GM18868 (cell line): ENCODE measurements around the gene VWA5B2.
A peak's percentile ranks its signal among the peaks of the same experiment; 100 is the strongest.
"Not testable (repeated sequence)": the region's sequence is repeated elsewhere in the genome, so short reads cannot be mapped to it uniquely, and the experiment has no call there.

Experiments used
- ATAC-seq: cut with Tn5 transposase; IDR thresholded peaks from one replicate; pipeline ENCODE4 v1.9.1; 2021; ENCODE audit warnings: mild to moderate bottlenecking, moderate library complexity; ENCODE audit not compliant: unreplicated experiment

Gene VWA5B2

DNA sequence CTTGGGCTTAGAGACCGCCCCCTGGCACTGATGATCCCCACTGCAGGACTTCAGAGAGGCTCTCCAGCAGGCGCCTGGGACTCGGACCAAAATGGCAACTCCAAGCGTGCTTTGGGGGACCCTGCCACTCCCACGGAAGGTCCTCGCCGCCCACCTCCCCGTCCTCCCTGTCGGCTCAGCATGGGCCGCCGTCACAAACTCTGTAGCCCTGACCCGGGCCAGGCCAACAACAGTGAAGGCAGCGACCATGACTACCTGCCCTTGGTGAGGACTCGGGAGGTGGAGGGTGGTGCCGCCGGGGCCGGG is 11.7 kb downstream of the VWA5B2 start:
- no peak for ATAC-seq

- ATAC-seq = no peak
Observed at GRCh38 chr3:184241447-184242296, 12.3 kb downstream of the VWA5B2 start.

DNA sequence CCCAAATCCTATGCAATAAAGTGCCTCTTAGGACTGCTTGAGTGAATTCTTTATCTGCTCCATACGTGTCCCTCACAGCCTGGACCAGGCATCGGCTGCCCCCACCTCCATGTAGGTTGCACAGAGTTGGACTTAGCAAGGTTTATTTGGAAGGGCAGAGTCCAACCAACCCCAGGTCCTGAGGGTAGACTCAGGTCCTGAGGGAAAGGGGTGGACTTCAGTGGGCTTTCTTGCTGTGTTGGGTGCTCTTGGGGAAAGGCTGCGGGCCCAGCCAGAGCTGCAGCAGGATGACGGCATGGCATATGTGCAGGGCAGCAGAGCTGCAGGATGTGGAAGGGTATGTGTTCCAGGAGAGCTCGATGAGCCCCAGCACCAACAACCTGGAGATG is 12.9 kb downstream of the VWA5B2 start:
- no peak for ATAC-seq

GRCh38 chr3:184248454-184249411 is 19.3 kb downstream of the VWA5B2 start, which contains the start of gene ALG3:
Gene ALG3, minus strand, starts transcription at chr3:184248962. Its CDS starts 22 bp downstream, at chr3:184248940.
- no peak for ATAC-seq

DNA sequence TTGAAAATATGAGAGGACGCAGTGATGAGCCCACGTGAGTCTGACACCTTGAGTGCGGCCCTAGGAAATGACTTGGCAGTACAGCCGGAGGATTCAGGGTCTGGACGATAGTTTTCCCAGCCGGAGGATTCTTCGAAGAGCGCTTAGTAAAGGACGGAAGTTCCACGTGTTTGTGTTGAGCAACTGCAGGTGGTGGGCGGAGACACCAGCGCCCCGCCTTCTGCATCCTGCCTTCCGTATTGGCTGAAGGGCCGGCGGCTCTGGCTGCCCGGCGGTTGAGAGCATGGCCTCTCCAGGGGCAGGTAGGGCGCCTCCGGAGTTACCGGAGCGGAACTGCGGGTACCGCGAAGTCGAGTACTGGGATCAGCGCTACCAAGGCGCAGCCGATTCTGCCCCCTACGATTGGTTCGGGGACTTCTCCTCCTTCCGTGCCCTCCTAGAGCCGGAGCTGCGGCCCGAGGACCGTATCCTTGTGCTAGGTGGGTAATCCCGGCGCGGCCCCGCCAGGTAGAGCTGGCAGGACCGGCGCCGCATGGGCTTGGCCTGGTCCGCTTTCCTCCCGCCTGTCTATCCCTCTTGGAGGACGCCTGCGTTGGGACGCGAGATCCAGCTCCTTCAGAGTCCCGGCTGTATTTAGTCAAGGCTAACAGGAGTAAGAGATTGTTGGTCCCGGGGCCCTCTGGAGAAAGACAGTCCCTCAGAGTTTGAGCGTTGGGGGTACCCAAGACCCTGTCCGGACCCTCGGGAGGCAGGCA is 20.2 kb downstream of the VWA5B2 start, which contains the start of gene EEF1AKMT4:
Gene EEF1AKMT4 (plus strand): TSS at position 261 of the 755 bp plus-strand sequence. CDS start 23 bp downstream, at position 284.
- ATAC-seq = peak; percentile 89

DNA sequence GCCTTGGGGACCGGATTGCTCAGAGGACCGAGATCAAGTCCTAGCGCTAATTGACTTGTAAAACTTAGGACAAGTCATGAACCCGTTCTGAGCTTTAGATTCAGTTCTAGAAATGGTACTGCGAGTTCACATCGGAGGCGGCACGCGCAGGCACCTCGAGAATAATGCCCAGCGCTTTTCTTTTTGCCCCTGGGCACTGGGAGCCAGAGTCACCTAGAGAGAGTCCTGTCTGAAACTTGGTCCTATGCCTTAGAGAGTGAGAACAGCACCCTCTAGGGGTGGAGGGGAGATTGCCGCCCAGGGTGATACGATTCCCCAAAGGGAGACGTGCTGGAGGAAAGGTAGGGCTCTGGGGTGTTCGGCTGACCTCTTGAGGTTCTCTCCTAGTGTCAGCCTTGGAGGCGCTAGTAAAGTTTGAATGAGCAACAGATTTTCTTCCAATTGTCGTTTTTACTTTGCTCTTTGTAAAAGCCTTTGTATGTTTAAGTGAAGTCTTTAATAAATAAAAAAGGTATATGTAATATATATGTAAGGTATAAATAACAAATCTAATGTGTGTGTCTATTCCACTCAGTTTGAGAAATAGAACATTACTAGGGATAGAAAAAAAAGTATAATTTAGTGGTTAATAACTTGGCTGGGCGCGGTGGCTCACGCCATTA is 20.9 kb downstream of the VWA5B2 start:
- peak; percentile 76 for ATAC-seq

DNA sequence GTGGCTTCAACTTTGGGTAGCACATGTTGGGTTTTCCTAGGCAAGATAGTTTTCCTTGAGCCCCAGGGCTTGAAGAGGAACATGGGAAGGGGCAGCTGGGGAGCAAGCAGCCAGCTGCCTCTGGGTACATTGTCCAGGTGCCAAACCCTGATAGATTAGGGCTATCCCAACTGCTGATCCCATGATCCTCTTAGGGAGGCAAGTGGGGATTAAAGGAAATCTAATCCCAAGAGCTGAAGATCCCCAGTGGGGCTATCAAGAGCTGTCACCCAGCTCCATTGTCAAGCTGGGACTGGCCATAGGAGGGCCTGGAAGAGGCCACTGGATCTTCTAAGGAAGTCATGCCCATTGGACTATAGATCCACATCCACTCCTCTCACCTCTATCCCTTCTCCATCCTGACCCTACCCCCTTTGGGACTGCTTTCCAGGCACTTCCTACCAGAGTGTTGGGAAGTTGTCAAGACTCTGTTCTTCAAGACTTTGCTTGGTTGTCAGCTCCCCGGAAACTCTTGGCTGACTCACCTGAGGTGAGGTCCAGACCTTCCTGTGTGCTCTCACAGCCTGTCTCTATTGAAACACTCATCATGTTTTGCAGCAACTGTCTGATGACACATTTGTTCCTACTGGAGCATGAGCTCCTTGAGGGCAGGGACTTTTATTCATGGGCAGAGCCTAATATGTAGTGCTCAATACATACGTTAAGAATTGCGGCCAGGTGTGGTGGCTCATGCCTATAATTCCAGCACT is 26.1 kb downstream of the VWA5B2 start:
- no peak for ATAC-seq

DNA sequence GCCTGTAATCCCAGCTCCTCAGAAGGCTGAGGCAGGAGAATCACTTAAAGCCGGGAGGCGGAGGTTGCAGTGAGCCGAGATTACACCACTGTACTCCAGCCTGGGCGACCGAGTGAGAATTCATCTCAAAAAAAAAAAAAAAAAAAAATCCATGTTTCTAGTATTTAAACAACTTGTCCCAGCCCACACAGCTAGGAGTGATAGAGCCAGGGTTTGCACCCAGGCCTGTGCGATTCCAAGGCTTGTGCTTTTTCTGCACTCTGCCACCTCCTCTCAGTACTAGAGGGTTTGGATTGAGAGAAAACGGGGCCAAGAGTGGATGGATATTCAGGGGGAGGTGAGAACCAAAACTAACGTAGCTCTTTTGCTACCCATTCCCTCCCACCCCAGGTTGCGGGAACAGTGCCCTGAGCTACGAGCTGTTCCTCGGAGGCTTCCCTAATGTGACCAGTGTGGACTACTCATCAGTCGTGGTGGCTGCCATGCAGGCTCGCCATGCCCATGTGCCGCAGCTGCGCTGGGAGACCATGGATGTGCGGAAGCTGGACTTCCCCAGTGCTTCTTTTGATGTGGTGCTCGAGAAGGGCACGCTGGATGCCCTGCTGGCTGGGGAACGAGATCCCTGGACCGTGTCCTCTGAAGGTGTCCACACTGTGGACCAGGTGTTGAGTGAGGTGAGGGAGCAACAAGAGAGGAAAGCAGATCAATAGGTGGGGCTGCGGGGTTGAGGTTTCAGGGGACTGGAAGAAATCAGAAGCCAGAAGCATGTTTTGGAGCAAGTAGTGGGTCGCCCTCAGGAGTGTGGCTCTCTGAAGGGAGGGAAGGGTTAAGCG is 27.9 kb downstream of the VWA5B2 start:
- no peak for ATAC-seq

- no peak for ATAC-seq
Observed at GRCh38 chr3:184258926-184259325, 29.5 kb downstream of the VWA5B2 start.

- ATAC-seq = no peak
Observed at GRCh38 chr3:184259396-184259877, 30.1 kb downstream of the VWA5B2 start.

GRCh38 chr3:184259878-184260723 is 30.7 kb downstream of the VWA5B2 start:
- ATAC-seq = no peak

DNA sequence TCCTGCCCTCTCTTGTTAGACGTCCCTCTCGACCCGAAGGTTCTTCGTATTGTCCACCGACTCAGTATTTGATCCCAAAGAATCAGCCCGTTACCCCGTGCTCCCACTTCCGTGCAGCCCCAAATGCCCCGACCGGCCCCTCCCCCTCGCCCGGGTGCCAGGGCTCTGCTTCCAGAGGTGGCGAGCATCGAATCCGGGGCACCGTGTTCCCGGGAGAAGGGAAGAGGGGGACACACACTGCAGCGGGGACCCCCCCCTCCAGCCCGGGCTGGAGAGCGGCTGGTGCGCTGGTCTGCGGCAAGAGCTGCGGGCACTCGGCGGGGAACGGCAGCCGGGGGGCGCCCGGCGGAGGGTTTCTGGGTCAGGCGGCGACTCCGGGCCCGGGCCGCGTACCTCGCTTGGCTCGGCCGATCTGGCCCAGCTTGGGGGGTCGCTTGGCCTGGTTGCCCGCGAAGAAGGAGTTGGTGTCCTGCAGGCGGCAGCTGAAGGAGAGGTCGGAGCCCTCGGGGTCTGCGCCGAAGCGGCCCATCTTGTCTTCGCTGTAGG is 31.4 kb downstream of the VWA5B2 start:
- no peak for ATAC-seq

GRCh38 chr3:184261270-184261853 is 32.0 kb downstream of the VWA5B2 start, which contains the start of gene CAMK2N2:
Gene CAMK2N2, minus strand, starts transcription at chr3:184261553. Its CDS starts 268 bp downstream, at chr3:184261285.
- no peak for ATAC-seq

GRCh38 chr3:184261854-184262763 is 32.7 kb downstream of the VWA5B2 start:
- ATAC-seq = no peak

GRCh38 chr3:184262764-184263179 is 33.4 kb downstream of the VWA5B2 start:
- ATAC-seq = no peak

GRCh38 chr3:184267249-184267648 is 37.9 kb downstream of the VWA5B2 start:
- ATAC-seq = not testable (repeated sequence)
